Stimulated activated CD4-positive, alpha-beta T cell treated with anti-CD3 and anti-CD28 coated beads, Interleukin-12 subunit alpha, Interleukin-12 subunit beta, amount 100 ng/mL, for 4 hours (primary cell): Measurements from ENCODE around the gene TAPBP.
"Not testable (repeated sequence)": the region's sequence is repeated elsewhere in the genome, so short reads cannot be mapped to it uniquely, and the experiment has no call there.

Source experiments
- DNase-seq: peaks from one replicate; pipeline ENCODE4 v3.0.0-alpha.2; 2020

The TAPBP gene

GRCh38 chr6:33313709-33314514 lies at the start of gene TAPBP:
Gene TAPBP, minus strand, starts transcription at chr6:33314078. Its CDS starts 37 bp downstream, at chr6:33314041.
- DNase-seq = peak; percentile 76

- not testable (repeated sequence) for DNase-seq
These were observed 49.6 kb upstream of the TAPBP start for GRCh38 chr6:33363486-33363885.

- no peak for DNase-seq
These were observed 45.5 kb upstream of the TAPBP start for GRCh38 chr6:33359331-33359730.

GRCh38 chr6:33357160-33357871 lies 43.4 kb upstream of the TAPBP start:
- not testable (repeated sequence) for DNase-seq

GRCh38 chr6:33356295-33356694 lies 42.4 kb upstream of the TAPBP start:
- DNase-seq = no peak

GRCh38 chr6:33355860-33356259 lies 42.0 kb upstream of the TAPBP start:
- not testable (repeated sequence) for DNase-seq

- no peak for DNase-seq
These were observed 33.9 kb upstream of the TAPBP start for GRCh38 chr6:33347816-33348215.

GRCh38 chr6:33346972-33347371 lies 33.1 kb upstream of the TAPBP start:
- DNase-seq = not testable (repeated sequence)

GRCh38 chr6:33344701-33345697 lies 31.1 kb upstream of the TAPBP start:
- peak; percentile 42 for DNase-seq

- no peak for DNase-seq
These were observed 30.2 kb upstream of the TAPBP start for GRCh38 chr6:33343953-33344611.

- not testable (repeated sequence) for DNase-seq
These were observed 29.7 kb upstream of the TAPBP start for GRCh38 chr6:33343606-33343952.

- DNase-seq = no peak
These were observed 25.3 kb upstream of the TAPBP start for GRCh38 chr6:33339193-33339592.

GRCh38 chr6:33336495-33336894 lies 22.6 kb upstream of the TAPBP start:
- no peak for DNase-seq

- DNase-seq = no peak
These were observed 22.0 kb upstream of the TAPBP start for GRCh38 chr6:33335916-33336315.

- no peak for DNase-seq
These were observed 19.8 kb upstream of the TAPBP start for GRCh38 chr6:33333666-33334065.

GRCh38 chr6:33330736-33331135 lies 16.9 kb upstream of the TAPBP start:
- DNase-seq = no peak

- no peak for DNase-seq
These were observed 15.2 kb upstream of the TAPBP start for GRCh38 chr6:33329058-33329457.

- DNase-seq = no peak
These were observed 10.2 kb upstream of the TAPBP start for GRCh38 chr6:33324125-33324524.

- DNase-seq = no peak
These were observed 9.7 kb upstream of the TAPBP start for GRCh38 chr6:33323623-33323948.

GRCh38 chr6:33321227-33321626 lies 7.3 kb upstream of the TAPBP start:
- DNase-seq = no peak

- no peak for DNase-seq
These were observed 6.7 kb upstream of the TAPBP start for GRCh38 chr6:33320315-33321181.

- DNase-seq = no peak
These were observed 6.0 kb upstream of the TAPBP start for GRCh38 chr6:33319939-33320314.
